Progenitor cell of endocrine pancreas (in vitro differentiated cells): ENCODE data around the gene SEC31A. TPM values are rescaled to one million over a fixed set of nuclear protein-coding genes. Genes with fewer than 3 reads are reported as not detected.
A peak's percentile ranks its signal among the peaks of the same experiment; 100 is the strongest.

Experiments used
- DNase-seq: peaks from one replicate; pipeline ENCODE4 v3.0.0; 2021; ENCODE audit warnings: low spot score; ENCODE audit not compliant: unreplicated experiment
- H3K27ac Mint-ChIP-seq: 2 replicates; pipeline ENCODE4 v1.8.0; 2021; ENCODE audit warnings: mild to moderate bottlenecking, moderate library complexity, mixed read lengths
- H3K27me3 Mint-ChIP-seq: 2 replicates; pipeline ENCODE4 v1.8.0; 2021; ENCODE audit warnings: mixed read lengths
- H3K36me3 Mint-ChIP-seq: 2 replicates; pipeline ENCODE4 v1.8.0; 2022; ENCODE audit warnings: mixed read lengths; ENCODE audit not compliant: insufficient read depth
- H3K4me1 Mint-ChIP-seq: 2 replicates; pipeline ENCODE4 v1.8.0; 2021; ENCODE audit warnings: low read depth, mixed read lengths
- H3K4me3 Mint-ChIP-seq: 2 replicates; pipeline ENCODE4 v1.8.0; 2021; ENCODE audit warnings: low read depth, mild to moderate bottlenecking, moderate library complexity, mixed read lengths
- H3K9me3 Mint-ChIP-seq: 2 replicates; pipeline ENCODE4 v1.8.0; 2021; ENCODE audit warnings: low read depth, mixed read lengths
- CTCF ChIP-seq: fragments of 200-600 bp; sonication (generic); IDR thresholded peaks from one replicate; pipeline ENCODE4 v1.5.0; 2021; ENCODE audit warnings: antibody characterized with exemption, mild to moderate bottlenecking; ENCODE audit not compliant: unreplicated experiment
- total RNA-seq: library from RNA; stranded (reverse); gene quantifications from 2 replicates; pipeline ENCODE4 v1.2.1, GENCODE V29; 2021

The SEC31A gene
- total RNA-seq, 1 donor from 2014 or later: 250 TPM

GRCh38 chr4:82891707-82892466 is 934 bp upstream of the SEC31A start:
- Mint-ChIP-seq H3K27ac (peak overlapping the region; percentile 98), H3K36me3 (peaks cover 17% of the 10 kb centered on the region), H3K4me3 (peak overlapping the region; percentile 89), H3K9me3 (no peaks in the 10 kb centered on the region), H3K27me3 (no peaks in the 10 kb centered on the region), H3K4me1 (peaks cover 43% of the 10 kb centered on the region)
- TF ChIP-seq CTCF: no peak
- no peak for DNase-seq

GRCh38 chr4:82890528-82890900 is 439 bp downstream of the SEC31A start:
- no peaks in the 10 kb centered on the region for H3K9me3 Mint-ChIP-seq
- no peak for DNase-seq
- peaks cover 52% of the 10 kb centered on the region for H3K4me1 Mint-ChIP-seq
- H3K27ac Mint-ChIP-seq: peak overlapping the region; percentile 98
- peaks cover 11% of the 10 kb centered on the region for H3K36me3 Mint-ChIP-seq
- TF ChIP-seq CTCF: no peak
- no peaks in the 10 kb centered on the region for H3K27me3 Mint-ChIP-seq
- peak overlapping the region; percentile 89 for H3K4me3 Mint-ChIP-seq

- H3K4me3 Mint-ChIP-seq: peak overlapping the region; percentile 89
- no peaks in the 10 kb centered on the region for H3K27me3 Mint-ChIP-seq
- H3K9me3 Mint-ChIP-seq: no peaks in the 10 kb centered on the region
- peaks cover 6% of the 10 kb centered on the region for H3K36me3 Mint-ChIP-seq
- H3K4me1 Mint-ChIP-seq: peaks cover 53% of the 10 kb centered on the region
- no peak for TF ChIP-seq CTCF
- peak overlapping the region; percentile 98 for H3K27ac Mint-ChIP-seq
- no peak for DNase-seq
These were observed 1.7 kb downstream of the SEC31A start for GRCh38 chr4:82889287-82889686.

- no peaks in the 10 kb centered on the region for H3K9me3 Mint-ChIP-seq
- H3K4me3 Mint-ChIP-seq: peak overlapping the region; percentile 41
- H3K36me3 Mint-ChIP-seq: peaks cover 6% of the 10 kb centered on the region
- H3K27ac Mint-ChIP-seq: peak overlapping the region; percentile 79
- DNase-seq: no peak
- TF ChIP-seq CTCF: no peak
- no peaks in the 10 kb centered on the region for H3K27me3 Mint-ChIP-seq
- peaks cover 37% of the 10 kb centered on the region for H3K4me1 Mint-ChIP-seq
These were observed 4.6 kb downstream of the SEC31A start for GRCh38 chr4:82886147-82886942.

- peak overlapping the region; percentile 79 for H3K27ac Mint-ChIP-seq
These were observed 5.5 kb downstream of the SEC31A start for GRCh38 chr4:82885410-82885809.

More at GRCh38 chr4:82885410-82885809, 5.5 kb downstream of the SEC31A start:
- TF ChIP-seq CTCF: no peak
- peaks cover 10% of the 10 kb centered on the region for H3K36me3 Mint-ChIP-seq
- no peaks in the 10 kb centered on the region for H3K27me3 Mint-ChIP-seq
- H3K9me3 Mint-ChIP-seq: no peaks in the 10 kb centered on the region
- H3K4me1 Mint-ChIP-seq: peaks cover 37% of the 10 kb centered on the region
- no peak for DNase-seq
- H3K4me3 Mint-ChIP-seq: peak overlapping the region; percentile 41
